Endodermal cell (in vitro differentiated cells): ENCODE data around the gene SNTA1. TPM values are rescaled to one million over a fixed set of nuclear protein-coding genes. Genes with fewer than 3 reads are reported as not detected.
"Not testable (repeated sequence)": the region's sequence is repeated elsewhere in the genome, so short reads cannot be mapped to it uniquely, and the experiment has no call there.

Experiments
- DNase-seq: peaks from one replicate; pipeline ENCODE4 v3.0.0-alpha.2; 2017
- H3K27ac ChIP-seq: 2 replicates; pipeline ENCODE4 v1.5.1; 2013; ENCODE audit warnings: mild to moderate bottlenecking, low read depth, low read length, moderate library complexity
- H3K27me3 ChIP-seq: 2 replicates; pipeline ENCODE4 v1.6.1; 2013; ENCODE audit warnings: mild to moderate bottlenecking, low read length, moderate library complexity; ENCODE audit not compliant: insufficient read depth, control insufficient read depth, poor library complexity, severe bottlenecking
- H3K36me3 ChIP-seq: 2 replicates; pipeline ENCODE4 v1.7.0; 2013; ENCODE audit warnings: mild to moderate bottlenecking, low read length, moderate library complexity; ENCODE audit not compliant: control insufficient read depth, insufficient read depth
- H3K4me1 ChIP-seq: one replicate; pipeline ENCODE4 v1.7.0; 2013; ENCODE audit warnings: low read length; ENCODE audit not compliant: control insufficient read depth, insufficient read depth
- H3K4me3 ChIP-seq: 2 replicates; pipeline ENCODE4 v1.5.1; 2013; ENCODE audit warnings: mild to moderate bottlenecking, low read length, moderate library complexity
- H3K9ac ChIP-seq: 2 replicates; pipeline ENCODE4 v1.6.1; 2013; ENCODE audit warnings: mild to moderate bottlenecking, low read length, moderate library complexity; ENCODE audit not compliant: poor library complexity, severe bottlenecking; ENCODE audit errors: extremely low read depth
- H3K9me3 ChIP-seq: 2 replicates; pipeline ENCODE4 v1.6.1; 2013; ENCODE audit warnings: mild to moderate bottlenecking, low read length, moderate library complexity; ENCODE audit not compliant: control insufficient read depth
- H3K27ac Mint-ChIP-seq: 2 replicates; pipeline ENCODE4 v1.8.0; 2020; ENCODE audit warnings: mixed read lengths
- H3K27me3 Mint-ChIP-seq: 2 replicates; pipeline ENCODE4 v1.8.0; 2021; ENCODE audit warnings: mild to moderate bottlenecking, mixed read lengths; ENCODE audit not compliant: insufficient read depth
- H3K36me3 Mint-ChIP-seq: 2 replicates; pipeline ENCODE4 v1.8.0; 2020; ENCODE audit warnings: low read depth, mixed read lengths
- H3K4me1 Mint-ChIP-seq: 2 replicates; pipeline ENCODE4 v1.8.0; 2020; ENCODE audit warnings: mixed read lengths
- H3K4me3 Mint-ChIP-seq: 2 replicates; pipeline ENCODE4 v1.8.0; 2020; ENCODE audit warnings: mild to moderate bottlenecking, moderate library complexity, mixed read lengths
- H3K9me3 Mint-ChIP-seq: 2 replicates; pipeline ENCODE4 v1.8.0; 2020; ENCODE audit warnings: mild to moderate bottlenecking, mixed read lengths
- WGBS, 2 experiments: methylation state at CpG; one replicate each; pipeline versions ENCODE4 v1.1.5 to v1.1.7; 2013; ENCODE audit warnings: missing lambda C conversion rate in 2 of 2, mixed read lengths in 1 of 2; ENCODE audit not compliant: insufficient coverage in 1 of 2, insufficient read length in 1 of 2; 5-methylcytosine and 5-hydroxymethylcytosine counted together
- total RNA-seq, 2 donors: library from RNA; stranded (reverse); fragmentation: NEBNext Ultra II Directional in 1 of 2; extraction: Animal tissue kit (Norgen Biotek cat#: 25700) in 1 of 2; gene quantifications; 2 replicates in 1 of 2; 3 replicates in 1 of 2; pipeline ENCODE4 v1.2.1, GENCODE V29; 2021
- TF ChIP-seq, protein P1 (sequence below): fragments of 200-600 bp; sonication (generic); conservative IDR thresholded peaks from 2 replicates; pipeline ENCODE4 v1.5.0; 2021; ENCODE audit warnings: antibody characterized with exemption, mild to moderate bottlenecking

The SNTA1 gene
- total RNA-seq, 2 donors from 2014 or later: 4.6 to 8.2 TPM

DNA sequence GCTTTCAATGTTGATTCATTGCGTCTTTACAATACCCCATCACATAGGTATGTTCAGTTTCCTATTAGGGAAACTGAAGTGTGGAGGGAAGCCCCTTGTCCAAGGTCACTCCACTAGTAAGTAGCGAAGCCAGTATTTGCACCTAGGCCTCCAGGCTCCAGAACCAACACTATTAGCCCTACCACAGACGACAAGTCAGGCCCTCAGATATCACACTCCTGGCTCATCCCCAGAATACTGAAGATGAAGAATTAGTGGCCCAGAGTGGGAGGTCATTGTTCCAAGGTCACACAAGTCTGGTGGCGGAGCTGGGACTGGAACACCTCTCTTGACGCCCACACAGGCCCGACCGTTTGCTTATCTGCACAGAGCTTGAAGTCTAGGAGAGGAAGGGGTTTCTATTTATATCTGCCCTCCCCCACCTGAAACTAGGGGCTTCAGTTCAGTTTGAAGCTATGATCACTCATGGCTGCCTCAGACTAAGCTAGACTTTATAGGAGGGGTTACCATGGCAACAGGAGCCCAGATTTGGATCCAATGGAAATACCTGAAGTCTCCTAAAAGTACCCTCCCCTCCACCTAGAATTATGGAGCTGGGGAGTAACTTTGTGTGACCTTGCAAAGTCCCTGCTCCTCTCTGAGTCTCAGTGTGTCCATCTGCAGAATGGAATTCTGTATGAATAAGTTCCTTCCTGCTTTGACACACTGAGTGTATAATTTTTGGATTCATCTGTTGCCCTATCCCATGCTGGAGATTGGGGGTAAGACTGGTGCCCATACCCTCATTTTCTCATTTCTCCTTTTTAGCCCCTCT is 2.2 kb downstream of the SNTA1 start:
- no peaks in the 10 kb centered on the region for H3K36me3 ChIP-seq
- TF ChIP-seq, protein P1, sequence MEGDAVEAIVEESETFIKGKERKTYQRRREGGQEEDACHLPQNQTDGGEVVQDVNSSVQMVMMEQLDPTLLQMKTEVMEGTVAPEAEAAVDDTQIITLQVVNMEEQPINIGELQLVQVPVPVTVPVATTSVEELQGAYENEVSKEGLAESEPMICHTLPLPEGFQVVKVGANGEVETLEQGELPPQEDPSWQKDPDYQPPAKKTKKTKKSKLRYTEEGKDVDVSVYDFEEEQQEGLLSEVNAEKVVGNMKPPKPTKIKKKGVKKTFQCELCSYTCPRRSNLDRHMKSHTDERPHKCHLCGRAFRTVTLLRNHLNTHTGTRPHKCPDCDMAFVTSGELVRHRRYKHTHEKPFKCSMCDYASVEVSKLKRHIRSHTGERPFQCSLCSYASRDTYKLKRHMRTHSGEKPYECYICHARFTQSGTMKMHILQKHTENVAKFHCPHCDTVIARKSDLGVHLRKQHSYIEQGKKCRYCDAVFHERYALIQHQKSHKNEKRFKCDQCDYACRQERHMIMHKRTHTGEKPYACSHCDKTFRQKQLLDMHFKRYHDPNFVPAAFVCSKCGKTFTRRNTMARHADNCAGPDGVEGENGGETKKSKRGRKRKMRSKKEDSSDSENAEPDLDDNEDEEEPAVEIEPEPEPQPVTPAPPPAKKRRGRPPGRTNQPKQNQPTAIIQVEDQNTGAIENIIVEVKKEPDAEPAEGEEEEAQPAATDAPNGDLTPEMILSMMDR: no peak
- DNase-seq: no peak
- H3K9ac ChIP-seq: no peak overlapping the region
- no peak overlapping the region for H3K4me3 ChIP-seq
- peaks cover 21% of the 10 kb centered on the region for H3K4me1 Mint-ChIP-seq
- peaks cover 25% of the 10 kb centered on the region for H3K27me3 Mint-ChIP-seq
- WGBS, 2 experiments: 83 to 93% methylated on average over 1 to 7 of the region's 7 CpGs
- no peak overlapping the region for H3K27ac ChIP-seq
- H3K9me3 Mint-ChIP-seq: no peaks in the 10 kb centered on the region
- no peak overlapping the region for H3K27ac Mint-ChIP-seq
- H3K36me3 Mint-ChIP-seq: no peaks in the 10 kb centered on the region
- H3K9me3 ChIP-seq: no peaks in the 10 kb centered on the region
- H3K4me1 ChIP-seq: no peaks in the 10 kb centered on the region
- no peak overlapping the region for H3K4me3 Mint-ChIP-seq
- H3K27me3 ChIP-seq: peaks cover 18% of the 10 kb centered on the region

DNA sequence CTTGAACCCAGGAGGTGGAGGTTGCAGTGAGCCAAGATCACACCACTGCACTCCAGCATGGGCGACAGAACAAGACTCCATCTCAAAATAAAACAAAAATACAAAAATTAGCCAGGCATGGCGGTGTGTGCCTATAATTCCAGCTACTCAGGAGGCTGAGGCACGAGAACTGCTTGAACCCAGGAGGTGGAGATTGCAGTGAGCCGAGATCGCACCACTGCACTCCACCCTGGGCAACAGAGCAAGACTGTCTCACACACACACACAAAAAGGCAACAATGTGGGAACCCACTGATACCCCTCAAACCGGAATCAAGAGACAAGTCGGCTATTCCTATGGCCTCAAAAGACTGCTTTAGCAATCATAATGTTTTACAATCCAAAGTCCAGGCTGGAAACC is 3.0 kb downstream of the SNTA1 start:
- not testable (repeated sequence) for H3K36me3 ChIP-seq, H3K4me3 ChIP-seq, H3K9me3 ChIP-seq, H3K9me3 Mint-ChIP-seq, H3K27ac ChIP-seq, H3K27ac Mint-ChIP-seq, H3K4me1 ChIP-seq, H3K4me3 Mint-ChIP-seq, H3K9ac ChIP-seq, DNase-seq, H3K36me3 Mint-ChIP-seq
- Mint-ChIP-seq H3K27me3 (peaks cover 25% of the 10 kb centered on the region), H3K4me1 (peaks cover 19% of the 10 kb centered on the region)
- H3K27me3 ChIP-seq: peaks cover 18% of the 10 kb centered on the region
- WGBS, 2 experiments: 90 to 92% methylated on average over 6 to 7 of the region's 7 CpGs

DNA sequence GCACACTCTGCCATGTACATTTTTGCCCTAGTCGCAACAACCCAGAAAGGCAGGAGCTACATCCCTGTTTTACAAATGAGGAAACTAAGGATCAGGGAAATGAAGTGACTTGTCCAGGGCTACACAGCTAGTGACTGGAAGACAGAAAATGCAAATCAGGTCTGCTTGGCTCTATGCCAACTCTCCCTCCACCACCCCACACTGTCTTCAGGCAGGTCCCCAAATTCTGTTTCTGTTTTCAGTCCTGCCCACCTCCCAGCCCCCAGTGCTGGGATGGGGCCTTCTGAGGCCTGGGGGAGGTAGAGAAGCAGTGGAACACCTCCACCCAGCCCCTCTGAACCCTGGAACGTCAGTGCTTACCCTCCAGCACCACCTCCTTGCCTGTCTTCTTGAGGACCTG is 5.1 kb downstream of the SNTA1 start:
- Histone ChIP-seq H3K4me1 (no peaks in the 10 kb centered on the region), H3K9me3 (no peaks in the 10 kb centered on the region), H3K9ac (no peak overlapping the region), H3K36me3 (no peaks in the 10 kb centered on the region), H3K27ac (no peak overlapping the region), H3K27me3 (peaks cover 18% of the 10 kb centered on the region), H3K4me3 (no peak overlapping the region)
- H3K36me3 Mint-ChIP-seq: peaks cover 6% of the 10 kb centered on the region
- WGBS, 2 experiments: 60 to 91% methylated on average over 1 to 2 of the region's 2 CpGs
- no peak overlapping the region for H3K4me3 Mint-ChIP-seq
- H3K27ac Mint-ChIP-seq: no peak overlapping the region
- H3K27me3 Mint-ChIP-seq: peaks cover 23% of the 10 kb centered on the region
- peaks cover 8% of the 10 kb centered on the region for H3K4me1 Mint-ChIP-seq
- no peak for DNase-seq
- H3K9me3 Mint-ChIP-seq: no peaks in the 10 kb centered on the region
- TF ChIP-seq, protein P1: no peak
